ENCODE measurements around the gene NUP210L.

DNA sequence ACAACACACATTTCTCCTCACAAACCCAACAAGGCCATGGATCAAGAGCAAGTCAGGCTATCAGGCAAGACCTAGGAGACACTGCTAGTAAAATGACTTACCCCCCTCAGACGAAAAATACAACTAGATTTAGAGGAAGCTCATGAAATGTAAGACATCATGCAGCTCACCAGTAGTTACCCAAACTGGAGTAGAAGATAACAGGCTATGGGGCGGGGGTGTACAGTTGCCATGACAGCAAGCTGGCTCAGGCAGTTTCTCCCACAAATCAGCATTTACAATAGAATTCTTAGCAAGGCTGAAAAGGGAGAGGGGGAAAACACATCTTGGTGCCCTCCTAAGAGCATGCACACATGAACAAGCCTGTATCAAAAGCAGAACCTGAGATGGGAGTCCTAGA, 23.1 kb upstream of the NUP210L start:
- TF ChIP-seq, protein P1, sequence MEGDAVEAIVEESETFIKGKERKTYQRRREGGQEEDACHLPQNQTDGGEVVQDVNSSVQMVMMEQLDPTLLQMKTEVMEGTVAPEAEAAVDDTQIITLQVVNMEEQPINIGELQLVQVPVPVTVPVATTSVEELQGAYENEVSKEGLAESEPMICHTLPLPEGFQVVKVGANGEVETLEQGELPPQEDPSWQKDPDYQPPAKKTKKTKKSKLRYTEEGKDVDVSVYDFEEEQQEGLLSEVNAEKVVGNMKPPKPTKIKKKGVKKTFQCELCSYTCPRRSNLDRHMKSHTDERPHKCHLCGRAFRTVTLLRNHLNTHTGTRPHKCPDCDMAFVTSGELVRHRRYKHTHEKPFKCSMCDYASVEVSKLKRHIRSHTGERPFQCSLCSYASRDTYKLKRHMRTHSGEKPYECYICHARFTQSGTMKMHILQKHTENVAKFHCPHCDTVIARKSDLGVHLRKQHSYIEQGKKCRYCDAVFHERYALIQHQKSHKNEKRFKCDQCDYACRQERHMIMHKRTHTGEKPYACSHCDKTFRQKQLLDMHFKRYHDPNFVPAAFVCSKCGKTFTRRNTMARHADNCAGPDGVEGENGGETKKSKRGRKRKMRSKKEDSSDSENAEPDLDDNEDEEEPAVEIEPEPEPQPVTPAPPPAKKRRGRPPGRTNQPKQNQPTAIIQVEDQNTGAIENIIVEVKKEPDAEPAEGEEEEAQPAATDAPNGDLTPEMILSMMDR (IDR thresholded peaks at IDR 0.05; ENCODE audit: insufficient read depth, low read length) = no peak
- TF ChIP-seq GABPA (IDR thresholded peaks at IDR 0.05; ENCODE audit: low read depth) (no peak), POLR2AphosphoS5 (IDR thresholded peaks at IDR 0.05; ENCODE audit: low read depth) (no peak), SPI1 (IDR thresholded peaks at IDR 0.05; ENCODE audit: borderline replicate concordance, low read depth) (no peak)
- TF ChIP-seq, protein P2, sequence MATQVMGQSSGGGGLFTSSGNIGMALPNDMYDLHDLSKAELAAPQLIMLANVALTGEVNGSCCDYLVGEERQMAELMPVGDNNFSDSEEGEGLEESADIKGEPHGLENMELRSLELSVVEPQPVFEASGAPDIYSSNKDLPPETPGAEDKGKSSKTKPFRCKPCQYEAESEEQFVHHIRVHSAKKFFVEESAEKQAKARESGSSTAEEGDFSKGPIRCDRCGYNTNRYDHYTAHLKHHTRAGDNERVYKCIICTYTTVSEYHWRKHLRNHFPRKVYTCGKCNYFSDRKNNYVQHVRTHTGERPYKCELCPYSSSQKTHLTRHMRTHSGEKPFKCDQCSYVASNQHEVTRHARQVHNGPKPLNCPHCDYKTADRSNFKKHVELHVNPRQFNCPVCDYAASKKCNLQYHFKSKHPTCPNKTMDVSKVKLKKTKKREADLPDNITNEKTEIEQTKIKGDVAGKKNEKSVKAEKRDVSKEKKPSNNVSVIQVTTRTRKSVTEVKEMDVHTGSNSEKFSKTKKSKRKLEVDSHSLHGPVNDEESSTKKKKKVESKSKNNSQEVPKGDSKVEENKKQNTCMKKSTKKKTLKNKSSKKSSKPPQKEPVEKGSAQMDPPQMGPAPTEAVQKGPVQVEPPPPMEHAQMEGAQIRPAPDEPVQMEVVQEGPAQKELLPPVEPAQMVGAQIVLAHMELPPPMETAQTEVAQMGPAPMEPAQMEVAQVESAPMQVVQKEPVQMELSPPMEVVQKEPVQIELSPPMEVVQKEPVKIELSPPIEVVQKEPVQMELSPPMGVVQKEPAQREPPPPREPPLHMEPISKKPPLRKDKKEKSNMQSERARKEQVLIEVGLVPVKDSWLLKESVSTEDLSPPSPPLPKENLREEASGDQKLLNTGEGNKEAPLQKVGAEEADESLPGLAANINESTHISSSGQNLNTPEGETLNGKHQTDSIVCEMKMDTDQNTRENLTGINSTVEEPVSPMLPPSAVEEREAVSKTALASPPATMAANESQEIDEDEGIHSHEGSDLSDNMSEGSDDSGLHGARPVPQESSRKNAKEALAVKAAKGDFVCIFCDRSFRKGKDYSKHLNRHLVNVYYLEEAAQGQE (IDR thresholded peaks at IDR 0.05; ENCODE audit: insufficient replicate concordance, low read depth) = no peak
